GM12874 (cell line): Measurements from ENCODE around the gene OPA1.

ENCODE experiments used
- TF ChIP-seq, protein P1 (sequence below): IDR thresholded peaks from 2 replicates; pipeline ENCODE4 v1.5.1; 2011; ENCODE audit warnings: low read depth, mild to moderate bottlenecking, control low read depth, low read length, moderate library complexity; ENCODE audit not compliant: insufficient read depth

The OPA1 gene

DNA sequence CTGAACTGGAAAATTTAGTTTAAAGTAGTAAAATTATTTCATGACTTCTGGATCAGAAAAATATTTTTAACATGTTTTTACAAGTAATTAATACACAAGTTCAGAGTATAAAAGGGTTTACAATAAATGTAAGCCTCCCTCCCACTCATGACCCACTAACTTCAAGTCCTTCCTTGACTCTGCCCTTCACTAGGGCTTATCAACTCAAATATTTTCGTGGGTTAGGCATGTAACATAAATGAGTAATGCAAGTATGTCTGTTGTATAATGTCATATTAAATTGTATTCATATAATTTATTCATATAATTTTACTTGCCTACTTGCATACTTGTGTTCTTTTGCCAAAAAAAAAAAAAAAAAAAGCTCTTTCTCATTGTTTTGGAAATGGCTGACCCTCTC is 3.4 kb upstream of the OPA1 start:
- TF ChIP-seq, protein P1, sequence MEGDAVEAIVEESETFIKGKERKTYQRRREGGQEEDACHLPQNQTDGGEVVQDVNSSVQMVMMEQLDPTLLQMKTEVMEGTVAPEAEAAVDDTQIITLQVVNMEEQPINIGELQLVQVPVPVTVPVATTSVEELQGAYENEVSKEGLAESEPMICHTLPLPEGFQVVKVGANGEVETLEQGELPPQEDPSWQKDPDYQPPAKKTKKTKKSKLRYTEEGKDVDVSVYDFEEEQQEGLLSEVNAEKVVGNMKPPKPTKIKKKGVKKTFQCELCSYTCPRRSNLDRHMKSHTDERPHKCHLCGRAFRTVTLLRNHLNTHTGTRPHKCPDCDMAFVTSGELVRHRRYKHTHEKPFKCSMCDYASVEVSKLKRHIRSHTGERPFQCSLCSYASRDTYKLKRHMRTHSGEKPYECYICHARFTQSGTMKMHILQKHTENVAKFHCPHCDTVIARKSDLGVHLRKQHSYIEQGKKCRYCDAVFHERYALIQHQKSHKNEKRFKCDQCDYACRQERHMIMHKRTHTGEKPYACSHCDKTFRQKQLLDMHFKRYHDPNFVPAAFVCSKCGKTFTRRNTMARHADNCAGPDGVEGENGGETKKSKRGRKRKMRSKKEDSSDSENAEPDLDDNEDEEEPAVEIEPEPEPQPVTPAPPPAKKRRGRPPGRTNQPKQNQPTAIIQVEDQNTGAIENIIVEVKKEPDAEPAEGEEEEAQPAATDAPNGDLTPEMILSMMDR: no peak

DNA sequence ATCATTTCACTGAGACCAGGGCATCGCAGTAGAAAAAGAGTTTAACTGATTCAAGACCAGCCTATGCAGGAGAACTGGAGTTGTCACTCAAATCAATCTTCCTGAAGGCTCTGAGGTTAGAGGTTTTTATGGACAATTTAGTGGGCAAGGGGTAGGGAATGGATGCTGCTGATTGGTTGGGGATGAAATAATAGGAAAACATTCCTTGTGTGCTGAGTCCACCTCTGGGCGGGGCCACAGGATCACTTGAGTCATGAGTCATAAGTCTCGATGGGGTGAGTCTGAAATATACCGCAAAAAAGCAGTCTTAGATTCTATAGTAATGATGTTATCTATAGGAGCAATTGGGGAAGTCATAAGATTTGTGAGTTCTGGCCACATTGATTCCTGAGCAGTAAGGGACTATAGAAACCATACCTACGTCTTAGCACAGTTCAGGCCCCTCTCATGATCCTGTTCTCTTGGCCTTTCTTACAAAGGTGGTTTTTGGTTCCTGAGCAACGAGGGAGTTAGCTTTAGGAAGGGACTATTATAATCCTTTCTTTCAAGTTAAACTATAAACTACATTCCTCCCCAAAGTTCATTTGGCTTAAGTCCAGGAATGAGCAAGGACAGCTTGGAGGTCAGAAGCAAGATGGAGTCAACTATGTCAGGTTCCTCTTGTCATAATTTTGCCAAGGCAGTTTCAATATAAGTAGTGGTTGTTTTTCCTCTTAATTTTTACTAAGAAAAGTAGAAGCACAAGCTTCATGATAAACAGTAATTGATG is 2.7 kb upstream of the OPA1 start:
- TF ChIP-seq, protein P1: no peak

DNA sequence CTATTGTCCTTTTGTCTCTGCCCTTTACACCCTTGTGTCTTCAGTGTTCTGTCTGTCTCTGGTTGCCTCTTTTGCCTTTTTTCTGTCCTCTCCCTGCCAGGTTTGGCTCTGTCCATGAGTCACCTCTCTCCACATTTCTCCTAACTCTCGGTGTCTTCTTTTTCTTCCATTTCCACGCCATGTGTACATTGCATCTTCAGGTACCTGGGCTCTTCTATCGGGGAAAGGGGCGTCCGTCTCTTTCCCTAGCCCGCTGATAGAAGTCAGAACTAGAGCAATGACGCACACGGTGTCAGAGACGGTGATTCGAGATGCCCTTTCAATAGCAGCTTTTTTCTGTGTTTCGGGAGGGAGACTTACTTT is 641 bp downstream of the OPA1 start:
- TF ChIP-seq, protein P1: no peak

DNA sequence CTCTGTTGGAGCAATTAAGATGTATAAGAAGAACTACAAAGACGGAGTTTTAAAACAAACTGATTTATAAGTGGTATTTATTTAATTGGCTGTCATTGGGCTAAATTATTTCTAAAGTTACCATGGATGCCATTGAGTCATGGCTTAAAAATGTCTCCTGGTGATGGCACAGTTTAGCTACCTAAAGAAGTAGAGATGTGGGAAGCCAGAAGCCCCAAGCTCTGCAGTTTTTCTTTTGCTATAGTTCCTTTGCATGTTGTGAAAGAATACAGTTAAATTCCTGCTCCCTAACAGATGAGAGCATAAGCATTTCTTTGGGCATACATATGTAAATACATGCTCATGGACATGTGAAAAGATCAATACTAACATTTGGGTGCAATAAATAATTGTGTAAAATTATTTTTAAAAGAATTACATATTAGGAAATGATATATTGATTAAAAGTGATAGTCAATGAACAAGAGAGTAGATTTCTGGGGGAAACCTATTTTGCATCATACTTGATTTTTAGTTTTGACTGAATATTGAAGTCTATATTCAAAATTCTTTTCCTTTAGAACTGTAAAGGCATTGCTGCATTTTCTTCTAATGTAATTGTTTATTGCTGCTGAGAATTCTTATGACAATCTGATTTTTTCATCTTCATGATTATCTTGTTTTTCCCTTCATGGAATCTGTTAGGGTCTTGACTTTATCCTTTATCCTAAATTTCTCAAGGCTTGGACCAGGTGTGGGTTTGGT is 2.1 kb downstream of the OPA1 start:
- TF ChIP-seq, protein P1: no peak

DNA sequence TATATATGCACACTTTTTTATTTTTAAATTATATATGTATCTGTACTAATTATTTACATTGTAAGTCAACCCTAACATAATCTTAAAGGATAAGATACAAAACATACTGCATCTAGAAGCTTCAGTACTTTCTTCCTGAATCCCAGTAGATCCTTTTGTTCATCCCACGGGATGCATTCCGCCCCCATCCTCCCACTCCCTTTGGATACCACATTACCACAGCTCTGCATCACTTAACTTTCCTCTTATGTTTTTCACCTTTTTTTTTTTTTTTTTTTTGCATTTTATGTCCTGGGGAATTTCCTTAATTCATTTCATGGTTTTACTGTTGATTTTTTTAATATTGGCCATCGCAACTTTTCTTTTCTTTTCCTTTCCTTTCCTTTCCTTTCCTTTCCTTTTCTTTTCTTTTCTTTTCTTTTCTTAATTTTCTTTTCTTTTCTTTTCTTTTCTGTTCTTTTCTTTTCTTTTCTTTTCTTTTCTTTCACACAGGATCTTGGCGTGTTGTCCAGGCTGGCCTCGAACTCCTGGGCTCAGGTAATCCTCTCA is 3.0 kb downstream of the OPA1 start:
- TF ChIP-seq, protein P1: no peak

DNA sequence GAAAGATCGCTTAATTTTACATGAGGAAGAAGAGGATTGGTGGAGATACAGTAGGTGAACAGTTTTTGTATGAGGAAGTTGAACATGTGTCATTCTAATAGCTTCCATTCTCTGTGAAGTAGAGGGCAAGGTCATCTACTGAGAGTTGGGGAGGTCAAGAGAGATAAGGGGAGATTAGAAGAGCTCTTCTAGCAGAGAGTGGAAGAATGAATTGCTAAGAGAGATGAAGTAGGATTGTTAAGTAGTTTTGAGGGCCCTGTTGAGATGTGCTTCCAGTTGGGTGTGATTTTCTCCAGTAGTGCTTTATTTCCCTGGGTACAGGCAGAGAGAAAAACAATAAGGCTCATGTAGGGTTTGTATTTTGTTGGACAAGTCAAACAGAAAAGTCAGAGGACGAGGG is 5.2 kb downstream of the OPA1 start:
- TF ChIP-seq, protein P1: no peak

DNA sequence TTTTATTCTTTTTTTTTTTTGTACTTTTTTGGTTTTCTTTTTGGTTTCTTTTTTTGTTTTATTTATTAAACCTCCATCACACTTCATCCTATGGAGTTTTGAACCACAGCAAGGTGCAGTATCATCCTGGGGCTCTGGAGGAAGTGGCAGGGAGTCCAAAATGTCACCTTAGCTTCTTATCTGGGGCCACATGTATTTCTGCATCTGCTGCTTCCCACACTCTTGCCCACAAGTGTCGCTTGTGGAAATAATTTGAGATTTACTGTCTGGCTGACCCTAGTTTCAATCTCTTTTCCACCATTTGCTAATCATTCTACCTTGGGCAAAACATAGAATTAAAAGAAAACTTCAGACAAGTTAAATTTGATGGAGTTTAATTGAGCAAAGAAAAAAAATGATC is 6.4 kb downstream of the OPA1 start:
- TF ChIP-seq, protein P1: no peak
